NB4 (cell line): ENCODE measurements around the gene MYOD1.

Experiments
- POLR2A ChIP-seq: IDR thresholded peaks from 2 replicates; pipeline ENCODE4 v1.6.1; 2011; ENCODE audit warnings: mild to moderate bottlenecking; ENCODE audit not compliant: insufficient read length; ENCODE audit errors: extremely low read depth
- TF ChIP-seq, protein P1 (sequence below): IDR thresholded peaks from one replicate; pipeline ENCODE4 v1.5.1; 2012; ENCODE audit warnings: low read depth, low read length

- TF ChIP-seq, protein P1, sequence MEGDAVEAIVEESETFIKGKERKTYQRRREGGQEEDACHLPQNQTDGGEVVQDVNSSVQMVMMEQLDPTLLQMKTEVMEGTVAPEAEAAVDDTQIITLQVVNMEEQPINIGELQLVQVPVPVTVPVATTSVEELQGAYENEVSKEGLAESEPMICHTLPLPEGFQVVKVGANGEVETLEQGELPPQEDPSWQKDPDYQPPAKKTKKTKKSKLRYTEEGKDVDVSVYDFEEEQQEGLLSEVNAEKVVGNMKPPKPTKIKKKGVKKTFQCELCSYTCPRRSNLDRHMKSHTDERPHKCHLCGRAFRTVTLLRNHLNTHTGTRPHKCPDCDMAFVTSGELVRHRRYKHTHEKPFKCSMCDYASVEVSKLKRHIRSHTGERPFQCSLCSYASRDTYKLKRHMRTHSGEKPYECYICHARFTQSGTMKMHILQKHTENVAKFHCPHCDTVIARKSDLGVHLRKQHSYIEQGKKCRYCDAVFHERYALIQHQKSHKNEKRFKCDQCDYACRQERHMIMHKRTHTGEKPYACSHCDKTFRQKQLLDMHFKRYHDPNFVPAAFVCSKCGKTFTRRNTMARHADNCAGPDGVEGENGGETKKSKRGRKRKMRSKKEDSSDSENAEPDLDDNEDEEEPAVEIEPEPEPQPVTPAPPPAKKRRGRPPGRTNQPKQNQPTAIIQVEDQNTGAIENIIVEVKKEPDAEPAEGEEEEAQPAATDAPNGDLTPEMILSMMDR: no peak
- no peak for TF ChIP-seq POLR2A
Observed at GRCh38 chr11:17718015-17718414, 1.4 kb upstream of the MYOD1 start.
